WI38 (cell line): ENCODE measurements around the gene FOXR2.

Source experiments
- H3K4me3 ChIP-seq: 2 replicates; pipeline ENCODE4 v1.5.1; 2011; ENCODE audit warnings: low read depth, mild to moderate bottlenecking, control low read depth, low read length
- TF ChIP-seq, protein P1 (sequence below): IDR thresholded peaks from 2 replicates; pipeline ENCODE4 v1.5.1; 2012; ENCODE audit warnings: low read depth, mild to moderate bottlenecking, control low read depth, low read length

FOXR2 gene

GRCh38 chrX:55668084-55668483 is 44.9 kb downstream of the FOXR2 start:
- no peak overlapping the region for H3K4me3 ChIP-seq
- TF ChIP-seq, protein P1, sequence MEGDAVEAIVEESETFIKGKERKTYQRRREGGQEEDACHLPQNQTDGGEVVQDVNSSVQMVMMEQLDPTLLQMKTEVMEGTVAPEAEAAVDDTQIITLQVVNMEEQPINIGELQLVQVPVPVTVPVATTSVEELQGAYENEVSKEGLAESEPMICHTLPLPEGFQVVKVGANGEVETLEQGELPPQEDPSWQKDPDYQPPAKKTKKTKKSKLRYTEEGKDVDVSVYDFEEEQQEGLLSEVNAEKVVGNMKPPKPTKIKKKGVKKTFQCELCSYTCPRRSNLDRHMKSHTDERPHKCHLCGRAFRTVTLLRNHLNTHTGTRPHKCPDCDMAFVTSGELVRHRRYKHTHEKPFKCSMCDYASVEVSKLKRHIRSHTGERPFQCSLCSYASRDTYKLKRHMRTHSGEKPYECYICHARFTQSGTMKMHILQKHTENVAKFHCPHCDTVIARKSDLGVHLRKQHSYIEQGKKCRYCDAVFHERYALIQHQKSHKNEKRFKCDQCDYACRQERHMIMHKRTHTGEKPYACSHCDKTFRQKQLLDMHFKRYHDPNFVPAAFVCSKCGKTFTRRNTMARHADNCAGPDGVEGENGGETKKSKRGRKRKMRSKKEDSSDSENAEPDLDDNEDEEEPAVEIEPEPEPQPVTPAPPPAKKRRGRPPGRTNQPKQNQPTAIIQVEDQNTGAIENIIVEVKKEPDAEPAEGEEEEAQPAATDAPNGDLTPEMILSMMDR: no peak
